IMR-90 (cell line): Measurements from ENCODE around the gene AUNIP. TPM values are rescaled to one million over a fixed set of nuclear protein-coding genes. Genes with fewer than 3 reads are reported as not detected.

Source experiments
- ATAC-seq: fragments of 200-7000 bp; cut with Tn5 transposase; 2 replicates; pipeline ENCODE4 v1.9.1; 2020; ENCODE audit warnings: low read depth, mild to moderate bottlenecking, moderate library complexity
- BruUV-seq: library from RNA; stranded (reverse); fragments of 400-500 nt; replicated peaks from 2 replicates; lab custom pipeline; 2021; lab: Mats Ljungman, UMichigan
- CTCF ChIA-PET: fragments of 300-600 bp; formaldehyde crosslinking; extraction: SDS; loops from one replicate; lab custom pipeline; 2021; ENCODE audit warnings: antibody characterized with exemption; lab: Yijun Ruan, JAX
- POLR2A ChIA-PET: fragments of 300-600 bp; sonication (Branson Sonifier 250); formaldehyde crosslinking; loops from one replicate; lab custom pipeline; 2022; ENCODE audit warnings: antibody characterized with exemption; ENCODE audit not compliant: unreplicated experiment; lab: Charles Lee
- DNase-seq: peaks from one replicate; pipeline ENCODE4 v3.0.0; 2013
- H2AFZ ChIP-seq: replicated peaks from 2 replicates; pipeline ENCODE3; 2013; ENCODE audit warnings: low read length, mild to moderate bottlenecking; ENCODE audit not compliant: poor library complexity
- H2AK5ac ChIP-seq: 2 replicates; pipeline ENCODE4 v1.6.1; 2013; ENCODE audit warnings: low read depth, low read length, inconsistent platforms
- H2AK9ac ChIP-seq: replicated peaks from 2 replicates; pipeline ENCODE3; 2013; ENCODE audit warnings: mild to moderate bottlenecking, low read depth, low read length, moderate library complexity; ENCODE audit not compliant: poor library complexity
- H2BK120ac ChIP-seq: 2 replicates; pipeline ENCODE4 v1.6.1; 2013; ENCODE audit warnings: low read depth, low read length, inconsistent platforms
- H2BK15ac ChIP-seq: 3 replicates; pipeline ENCODE4 v1.6.1; 2013; ENCODE audit warnings: low read depth, low read length, inconsistent platforms
- H2BK20ac ChIP-seq: 2 replicates; pipeline ENCODE4 v1.6.1; 2013; ENCODE audit warnings: low read depth, mild to moderate bottlenecking, inconsistent platforms, low read length, moderate library complexity
- H2BK5ac ChIP-seq: 2 replicates; pipeline ENCODE4 v1.6.1; 2013; ENCODE audit warnings: mild to moderate bottlenecking, low read depth, low read length, inconsistent platforms; ENCODE audit not compliant: poor library complexity, severe bottlenecking
- H3K14ac ChIP-seq: replicated peaks from 2 replicates; pipeline ENCODE4 v1.6.1; 2013; ENCODE audit warnings: low read depth, low read length, inconsistent platforms
- H3K18ac ChIP-seq: 2 replicates; pipeline ENCODE4 v1.6.1; 2013; ENCODE audit warnings: low read depth, low read length, control low read depth
- H3K23ac ChIP-seq: 2 replicates; pipeline ENCODE4 v1.6.1; 2013; ENCODE audit warnings: low read depth, low read length, inconsistent platforms
- H3K27ac ChIP-seq: 2 replicates; pipeline ENCODE4 v1.5.1; 2013; ENCODE audit warnings: mild to moderate bottlenecking, control low read depth, low read length; ENCODE audit not compliant: insufficient read depth
- H3K27me3 ChIP-seq: 2 replicates; pipeline ENCODE4 v1.6.1; 2013; ENCODE audit warnings: low read length; ENCODE audit not compliant: control insufficient read depth, insufficient read depth
- H3K36me3 ChIP-seq: 2 replicates; pipeline ENCODE4 v1.6.1; 2013; ENCODE audit warnings: low read length, mixed read lengths; ENCODE audit not compliant: control insufficient read depth, insufficient read depth
- H3K4ac ChIP-seq: 2 replicates; pipeline ENCODE4 v1.6.1; 2013; ENCODE audit warnings: low read depth, low read length, inconsistent platforms
- H3K4me1 ChIP-seq: 2 replicates; pipeline ENCODE4 v1.6.1; 2013; ENCODE audit warnings: low read length, mixed read lengths; ENCODE audit not compliant: control insufficient read depth, insufficient read depth
- H3K4me2 ChIP-seq: 2 replicates; pipeline ENCODE4 v1.6.1; 2013; ENCODE audit warnings: low read depth, mild to moderate bottlenecking, control low read depth, low read length, moderate library complexity
- H3K4me3 ChIP-seq: 2 replicates; pipeline ENCODE4 v1.5.1; 2013; ENCODE audit warnings: low read depth, mild to moderate bottlenecking, control low read depth, low read length, moderate library complexity; ENCODE audit not compliant: insufficient read depth
- H3K56ac ChIP-seq: 2 replicates; pipeline ENCODE4 v1.6.1; 2013; ENCODE audit warnings: low read length, inconsistent platforms; ENCODE audit not compliant: insufficient read depth; ENCODE audit errors: extremely low read depth
- H3K79me1 ChIP-seq, 2 experiments: 2 replicates each; pipeline ENCODE4 v1.6.1; 2013; ENCODE audit warnings: low read length in 2 of 2, inconsistent platforms in 1 of 2, low read depth in 1 of 2
- H3K9ac ChIP-seq: 2 replicates; pipeline ENCODE4 v1.6.1; 2013; ENCODE audit warnings: low read depth, low read length, control low read depth
- H3K9me1 ChIP-seq: 2 replicates; pipeline ENCODE4 v1.6.1; 2013; ENCODE audit warnings: low read length, inconsistent platforms; ENCODE audit not compliant: insufficient read depth
- H3K9me3 ChIP-seq: 2 replicates; pipeline ENCODE4 v1.6.1; 2013; ENCODE audit warnings: low read length; ENCODE audit not compliant: control insufficient read depth, insufficient read depth
- H4K20me1 ChIP-seq: 2 replicates; pipeline ENCODE4 v1.6.1; 2013; ENCODE audit warnings: low read length, inconsistent platforms; ENCODE audit not compliant: insufficient read depth
- H4K5ac ChIP-seq: 2 replicates; pipeline ENCODE4 v1.6.1; 2013; ENCODE audit warnings: mild to moderate bottlenecking, low read depth, low read length, control low read depth
- H4K8ac ChIP-seq, 2 experiments: 2 replicates each; pipeline ENCODE4 v1.6.1; 2013; ENCODE audit warnings: low read depth in 2 of 2, low read length in 2 of 2, control low read depth in 1 of 2, inconsistent platforms in 1 of 2
- H4K91ac ChIP-seq: 2 replicates; pipeline ENCODE4 v1.6.1; 2013; ENCODE audit warnings: low read depth, low read length, inconsistent platforms; ENCODE audit not compliant: insufficient read depth
- BHLHE40 ChIP-seq: fragments of 150-350 bp; IDR thresholded peaks from 2 replicates; pipeline ENCODE4 v1.6.1; 2016; ENCODE audit warnings: mild to moderate bottlenecking, low read depth, low read length
- CEBPB ChIP-seq: IDR thresholded peaks from 2 replicates; pipeline ENCODE4 v1.6.1; 2012; ENCODE audit warnings: low read depth, low read length, improper control_type of control experiment
- CHD1 ChIP-seq: IDR thresholded peaks from 2 replicates; pipeline ENCODE4 v1.6.1; 2012; ENCODE audit warnings: low read depth, low read length, improper control_type of control experiment
- FOS ChIP-seq: fragments of 150-350 bp; IDR thresholded peaks from 2 replicates; pipeline ENCODE4 v1.6.1; 2016; ENCODE audit warnings: low read depth, low read length
- MAFK ChIP-seq: IDR thresholded peaks from 2 replicates; pipeline ENCODE4 v1.6.1; 2012; ENCODE audit warnings: low read depth, low read length, improper control_type of control experiment
- MAZ ChIP-seq: IDR thresholded peaks from 2 replicates; pipeline ENCODE4 v1.6.1; 2012; ENCODE audit warnings: low read depth, mild to moderate bottlenecking, low read length, improper control_type of control experiment, moderate library complexity, borderline replicate concordance
- MXI1 ChIP-seq: IDR thresholded peaks from 2 replicates; pipeline ENCODE4 v1.6.1; 2012; ENCODE audit warnings: low read depth, mild to moderate bottlenecking, low read length, moderate library complexity, borderline replicate concordance
- NFE2L2 ChIP-seq: fragments of 150-350 bp; IDR thresholded peaks from 2 replicates; pipeline ENCODE4 v1.6.1; 2016; ENCODE audit warnings: low read depth, mild to moderate bottlenecking, low read length
- POLR2A ChIP-seq: IDR thresholded peaks from 2 replicates; pipeline ENCODE4 v1.6.1; 2012; ENCODE audit warnings: mild to moderate bottlenecking, low read depth, low read length
- RAD21 ChIP-seq: IDR thresholded peaks from 2 replicates; pipeline ENCODE4 v1.6.1; 2012; ENCODE audit warnings: low read length, improper control_type of control experiment
- RCOR1 ChIP-seq: IDR thresholded peaks from 2 replicates; pipeline ENCODE4 v1.6.1; 2012; ENCODE audit warnings: mild to moderate bottlenecking, low read length, improper control_type of control experiment; ENCODE audit not compliant: insufficient replicate concordance
- RFX5 ChIP-seq: IDR thresholded peaks from 2 replicates; pipeline ENCODE4 v1.8.0; 2012; ENCODE audit warnings: low read depth, mild to moderate bottlenecking, low read length, moderate library complexity
- SMC3 ChIP-seq: fragments of 150-350 bp; IDR thresholded peaks from 2 replicates; pipeline ENCODE4 v1.6.1; 2016; ENCODE audit warnings: low read depth, mild to moderate bottlenecking, antibody characterized with exemption, low read length, moderate library complexity
- WGBS, 2 experiments: methylation state at CpG; one replicate each; pipeline versions ENCODE4 v1.1.5 to v1.1.7; 2013; ENCODE audit warnings: missing lambda C conversion rate in 2 of 2; ENCODE audit not compliant: insufficient read length in 1 of 2; ENCODE audit errors: extremely low coverage in 2 of 2; 5-methylcytosine and 5-hydroxymethylcytosine counted together
- dilution Hi-C: fragments of 300-500 bp; cut with HindIII; formaldehyde crosslinking; loops from one replicate; pipeline ENCODE4 v1.14.3; 2018; ENCODE audit warnings: low sequenced_read_pairs; ENCODE audit not compliant: unreplicated experiment
- in situ Hi-C: fragments of 300-500 bp; cut with MboI; formaldehyde crosslinking; loops from 3 replicates; pipeline ENCODE4 v1.14.3; 2019; ENCODE audit warnings: low sequenced_read_pairs, inconsistent platforms, mixed read lengths
- intact Hi-C: fragments of 100-400 bp; cut with micrococcal nuclease; formaldehyde crosslinking; loops from 2 replicates; pipeline ENCODE4 v1.10.0; 2022
- polyA plus RNA-seq, 3 experiments: library from polyadenylated mRNA; depleted of rRNA; stranded (reverse); fragments of >200 nt; gene quantifications; 2 replicates each; pipeline ENCODE4 v1.2.3, GENCODE V29; 2012; ENCODE audit warnings: low replicate concordance in 1 of 3
- total RNA-seq: library from RNA; depleted of rRNA; stranded (reverse); fragments of >200 nt; gene quantifications from 2 replicates; pipeline ENCODE4 v1.2.3, GENCODE V29; 2012
- TF ChIP-seq, protein P1 (sequence below): fragments of 150-350 bp; IDR thresholded peaks from 2 replicates; pipeline ENCODE4 v1.6.1; 2017; ENCODE audit warnings: mild to moderate bottlenecking, antibody characterized with exemption, low read length, low read depth
- TF ChIP-seq, protein P2 (sequence below): conservative IDR thresholded peaks from 2 replicates; pipeline ENCODE4 v1.5.1; 2012; ENCODE audit warnings: mild to moderate bottlenecking, low read depth, low read length, improper control_type of control experiment
- TF ChIP-seq, protein P3 (sequence below): fragments of 150-350 bp; IDR thresholded peaks from 2 replicates; pipeline ENCODE4 v1.6.1; 2016; ENCODE audit warnings: low read depth, mild to moderate bottlenecking, low read length, moderate library complexity, borderline replicate concordance

Gene AUNIP
- total and polyA plus RNA-seq, 2 of the 4 experiments (the other 2 are of a cell fraction): 2.4 to 5.0 TPM

DNA sequence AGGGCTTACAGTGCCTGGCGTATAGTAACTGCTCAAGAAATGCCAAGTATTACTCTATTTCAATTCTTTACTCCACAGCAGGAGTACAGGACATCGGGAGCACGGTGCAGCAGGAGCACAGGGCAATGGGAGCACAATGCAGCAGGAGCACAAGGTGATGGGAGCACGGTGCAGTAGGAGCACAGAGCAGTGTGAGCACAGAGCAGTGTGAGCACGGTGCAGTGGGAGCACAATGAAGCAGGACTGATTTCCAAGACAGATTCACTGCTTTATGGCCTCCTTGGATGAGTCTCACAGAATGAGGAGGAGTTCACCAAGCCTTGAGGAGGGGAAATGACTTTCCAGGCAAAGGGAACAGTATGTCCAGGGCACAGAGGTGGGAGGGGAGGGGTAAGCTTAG lies 21.3 kb upstream of the AUNIP start:
- intact Hi-C loops (no loop called here), dilution Hi-C loops (no loop called here), in situ Hi-C loops (no loop called here)
- H3K23ac ChIP-seq: no peak overlapping the region
- BruUV-seq: no TSS peak
- H2AFZ ChIP-seq: no peak overlapping the region
- DNase-seq: no peak
- H2BK5ac ChIP-seq: no peak overlapping the region
- no peak overlapping the region for H4K8ac ChIP-seq
- no peaks in the 10 kb centered on the region for H3K36me3 ChIP-seq
- H2BK15ac ChIP-seq: no peak overlapping the region
- no peak overlapping the region for H2AK9ac ChIP-seq
- WGBS, 2 experiments: 94% methylated on average over 2 of the region's 5 CpGs; no CpG with 5 or more reads in 1 of the 2 experiments
- 0 out of 2 replicates have a peak, but pooled peaks cover 3% of the 10 kb centered on the region for H3K9me1 ChIP-seq
- no peak overlapping the region for H2BK120ac ChIP-seq
- ChIA-PET CTCF (no interaction called here), POLR2A (no interaction called here)
- H3K4me2 ChIP-seq: no peak overlapping the region
- H3K14ac ChIP-seq: no peak overlapping the region; the same call in 1 of the 2 replicates
- no peak overlapping the region for H3K18ac ChIP-seq
- H3K79me1 ChIP-seq: no peaks in the 10 kb centered on the region; a peak in 1 of 4 replicates
- no peak overlapping the region for H3K9ac ChIP-seq
- H3K56ac ChIP-seq: no peak overlapping the region
- no peaks in the 10 kb centered on the region for H3K27me3 ChIP-seq
- H2BK20ac ChIP-seq: no peak overlapping the region
- H3K4me1 ChIP-seq: peaks cover 3% of the 10 kb centered on the region; the same call in 1 of the 2 replicates
- H3K9me3 ChIP-seq: no peaks in the 10 kb centered on the region
- no peak overlapping the region for H3K4me3 ChIP-seq
- no peak overlapping the region; the same call in 1 of the 2 replicates for H2AK5ac ChIP-seq
- H4K5ac ChIP-seq: no peak overlapping the region
- H3K4ac ChIP-seq: no peak overlapping the region
- no peaks in the 10 kb centered on the region for H4K20me1 ChIP-seq
- ATAC-seq: no peak
- no peak overlapping the region for H3K27ac ChIP-seq
- no peak for TF ChIP-seq RAD21
- TF ChIP-seq, protein P1, sequence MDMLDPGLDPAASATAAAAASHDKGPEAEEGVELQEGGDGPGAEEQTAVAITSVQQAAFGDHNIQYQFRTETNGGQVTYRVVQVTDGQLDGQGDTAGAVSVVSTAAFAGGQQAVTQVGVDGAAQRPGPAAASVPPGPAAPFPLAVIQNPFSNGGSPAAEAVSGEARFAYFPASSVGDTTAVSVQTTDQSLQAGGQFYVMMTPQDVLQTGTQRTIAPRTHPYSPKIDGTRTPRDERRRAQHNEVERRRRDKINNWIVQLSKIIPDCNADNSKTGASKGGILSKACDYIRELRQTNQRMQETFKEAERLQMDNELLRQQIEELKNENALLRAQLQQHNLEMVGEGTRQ: no peak
- TF ChIP-seq, protein P2, sequence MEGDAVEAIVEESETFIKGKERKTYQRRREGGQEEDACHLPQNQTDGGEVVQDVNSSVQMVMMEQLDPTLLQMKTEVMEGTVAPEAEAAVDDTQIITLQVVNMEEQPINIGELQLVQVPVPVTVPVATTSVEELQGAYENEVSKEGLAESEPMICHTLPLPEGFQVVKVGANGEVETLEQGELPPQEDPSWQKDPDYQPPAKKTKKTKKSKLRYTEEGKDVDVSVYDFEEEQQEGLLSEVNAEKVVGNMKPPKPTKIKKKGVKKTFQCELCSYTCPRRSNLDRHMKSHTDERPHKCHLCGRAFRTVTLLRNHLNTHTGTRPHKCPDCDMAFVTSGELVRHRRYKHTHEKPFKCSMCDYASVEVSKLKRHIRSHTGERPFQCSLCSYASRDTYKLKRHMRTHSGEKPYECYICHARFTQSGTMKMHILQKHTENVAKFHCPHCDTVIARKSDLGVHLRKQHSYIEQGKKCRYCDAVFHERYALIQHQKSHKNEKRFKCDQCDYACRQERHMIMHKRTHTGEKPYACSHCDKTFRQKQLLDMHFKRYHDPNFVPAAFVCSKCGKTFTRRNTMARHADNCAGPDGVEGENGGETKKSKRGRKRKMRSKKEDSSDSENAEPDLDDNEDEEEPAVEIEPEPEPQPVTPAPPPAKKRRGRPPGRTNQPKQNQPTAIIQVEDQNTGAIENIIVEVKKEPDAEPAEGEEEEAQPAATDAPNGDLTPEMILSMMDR: no peak
- no peak for TF ChIP-seq POLR2A
- TF ChIP-seq CHD1: no peak
- TF ChIP-seq RCOR1: no peak
- no peak for TF ChIP-seq MAZ
- no peak for TF ChIP-seq BHLHE40
- TF ChIP-seq NFE2L2: no peak
- no peak for TF ChIP-seq RFX5
- TF ChIP-seq, protein P3, sequence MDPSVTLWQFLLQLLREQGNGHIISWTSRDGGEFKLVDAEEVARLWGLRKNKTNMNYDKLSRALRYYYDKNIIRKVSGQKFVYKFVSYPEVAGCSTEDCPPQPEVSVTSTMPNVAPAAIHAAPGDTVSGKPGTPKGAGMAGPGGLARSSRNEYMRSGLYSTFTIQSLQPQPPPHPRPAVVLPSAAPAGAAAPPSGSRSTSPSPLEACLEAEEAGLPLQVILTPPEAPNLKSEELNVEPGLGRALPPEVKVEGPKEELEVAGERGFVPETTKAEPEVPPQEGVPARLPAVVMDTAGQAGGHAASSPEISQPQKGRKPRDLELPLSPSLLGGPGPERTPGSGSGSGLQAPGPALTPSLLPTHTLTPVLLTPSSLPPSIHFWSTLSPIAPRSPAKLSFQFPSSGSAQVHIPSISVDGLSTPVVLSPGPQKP: no peak
- no peak for TF ChIP-seq SMC3
- no peak for TF ChIP-seq FOS
- TF ChIP-seq MAFK: no peak
- no peak for TF ChIP-seq CEBPB
- no peak for TF ChIP-seq MXI1
- no peak overlapping the region for H4K91ac ChIP-seq
